ENCODE data around the gene SUN5. TPM values are rescaled to one million over a fixed set of nuclear protein-coding genes. Genes with fewer than 3 reads are reported as not detected.

SUN5 gene
- total RNA-seq, 1 donor from 2014 or later: not detected

DNA sequence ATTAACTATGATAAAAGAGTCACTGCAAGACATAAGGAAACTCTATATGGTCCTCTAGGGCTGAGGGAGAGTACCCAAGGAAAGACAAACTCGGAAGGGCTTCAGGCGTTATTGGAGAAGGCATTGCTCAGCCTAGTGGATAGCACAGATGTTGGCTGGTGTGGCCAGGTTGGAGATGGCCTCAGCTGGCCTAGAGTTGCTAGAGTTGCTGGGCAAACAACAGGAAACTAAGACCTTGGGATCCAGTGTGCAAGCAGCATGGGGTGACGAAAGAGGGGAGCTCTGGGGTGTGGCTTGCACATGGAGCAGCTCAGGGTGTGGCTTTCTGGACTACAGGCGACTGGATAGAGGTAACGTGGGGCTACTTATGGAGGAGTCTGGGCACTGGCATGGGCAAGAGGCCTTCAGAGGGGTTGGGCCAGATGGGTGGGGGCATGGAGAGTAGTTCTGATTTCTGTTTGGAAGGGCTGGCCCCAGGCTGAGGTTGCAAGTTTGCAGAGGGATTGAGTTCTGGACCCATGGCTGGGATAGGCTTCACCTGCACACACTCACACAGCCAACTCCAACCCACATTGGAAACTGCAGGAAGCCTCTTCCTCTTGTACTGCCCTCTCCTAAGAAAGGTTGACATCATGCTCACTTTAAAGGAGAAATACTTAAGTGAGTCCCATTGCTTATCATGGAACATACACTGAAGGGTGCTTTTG is 22.0 kb upstream of the SUN5 start:
- DNase-seq (ENCODE audit: low read depth): no peak
- TF ChIP-seq CTCF (conservative IDR thresholded peaks at IDR 0.05; ENCODE audit: low read depth, low read length): no peak
- no peak overlapping the region for H3K4me3 ChIP-seq (ENCODE audit: low read depth, low read length)

GRCh38 chr20:33025318-33025876 is 21.2 kb upstream of the SUN5 start:
- TF ChIP-seq CTCF (conservative IDR thresholded peaks at IDR 0.05; ENCODE audit: low read depth, low read length): no peak
- no peak overlapping the region for H3K4me3 ChIP-seq (ENCODE audit: low read depth, low read length)
- DNase-seq (ENCODE audit: low read depth): no peak

GRCh38 chr20:33024609-33025317 is 20.5 kb upstream of the SUN5 start:
- no peak for DNase-seq (ENCODE audit: low read depth)
- no peak overlapping the region for H3K4me3 ChIP-seq (ENCODE audit: low read depth, low read length)
- TF ChIP-seq CTCF (conservative IDR thresholded peaks at IDR 0.05; ENCODE audit: low read depth, low read length): no peak

GRCh38 chr20:33024243-33024560 is 20.0 kb upstream of the SUN5 start:
- no peak overlapping the region for H3K4me3 ChIP-seq (ENCODE audit: low read depth, low read length)
- no peak for TF ChIP-seq CTCF (conservative IDR thresholded peaks at IDR 0.05; ENCODE audit: low read depth, low read length)
- no peak for DNase-seq (ENCODE audit: low read depth)

DNA sequence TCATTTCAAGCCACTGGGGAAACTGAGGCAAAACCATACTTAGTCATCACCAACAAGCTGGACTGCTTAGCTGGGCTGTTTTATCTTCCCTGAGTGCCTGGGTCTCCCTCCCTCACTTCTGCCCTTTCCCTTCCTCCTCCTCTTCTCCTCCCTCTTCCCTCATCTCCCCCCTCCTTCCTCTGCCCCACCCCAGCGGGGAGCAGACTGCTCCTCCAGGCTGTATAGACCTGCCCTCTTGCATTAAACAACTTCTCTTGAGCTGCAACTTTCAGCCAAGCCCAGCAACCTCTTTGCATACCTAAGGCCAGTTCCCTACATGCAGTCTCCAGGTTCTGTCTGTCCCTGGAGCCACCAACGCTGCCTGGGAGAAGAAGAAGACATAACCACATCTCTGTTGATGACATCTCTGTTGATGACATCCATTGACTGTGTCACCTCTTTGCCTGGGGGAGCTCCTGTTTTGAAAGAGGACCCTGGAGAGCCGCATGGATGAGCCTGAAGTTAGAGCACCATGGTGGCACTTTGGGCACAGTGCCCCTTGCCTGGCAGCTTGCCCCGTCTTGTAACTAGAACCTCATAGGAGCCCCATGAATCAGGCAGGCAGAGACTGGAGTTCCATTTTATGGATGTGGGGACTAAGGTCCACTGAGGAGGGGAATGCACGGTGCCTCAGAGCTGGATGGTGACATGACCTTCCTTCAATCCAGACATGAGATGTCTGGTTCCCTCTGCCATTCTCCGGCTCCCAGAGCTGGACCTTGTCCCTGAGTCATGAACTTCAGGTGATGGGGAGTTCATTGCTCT is 19.4 kb upstream of the SUN5 start:
- TF ChIP-seq CTCF (conservative IDR thresholded peaks at IDR 0.05; ENCODE audit: low read depth, low read length): no peak
- DNase-seq (ENCODE audit: low read depth): no peak
- H3K4me3 ChIP-seq (ENCODE audit: low read depth, low read length): no peak overlapping the region

DNA sequence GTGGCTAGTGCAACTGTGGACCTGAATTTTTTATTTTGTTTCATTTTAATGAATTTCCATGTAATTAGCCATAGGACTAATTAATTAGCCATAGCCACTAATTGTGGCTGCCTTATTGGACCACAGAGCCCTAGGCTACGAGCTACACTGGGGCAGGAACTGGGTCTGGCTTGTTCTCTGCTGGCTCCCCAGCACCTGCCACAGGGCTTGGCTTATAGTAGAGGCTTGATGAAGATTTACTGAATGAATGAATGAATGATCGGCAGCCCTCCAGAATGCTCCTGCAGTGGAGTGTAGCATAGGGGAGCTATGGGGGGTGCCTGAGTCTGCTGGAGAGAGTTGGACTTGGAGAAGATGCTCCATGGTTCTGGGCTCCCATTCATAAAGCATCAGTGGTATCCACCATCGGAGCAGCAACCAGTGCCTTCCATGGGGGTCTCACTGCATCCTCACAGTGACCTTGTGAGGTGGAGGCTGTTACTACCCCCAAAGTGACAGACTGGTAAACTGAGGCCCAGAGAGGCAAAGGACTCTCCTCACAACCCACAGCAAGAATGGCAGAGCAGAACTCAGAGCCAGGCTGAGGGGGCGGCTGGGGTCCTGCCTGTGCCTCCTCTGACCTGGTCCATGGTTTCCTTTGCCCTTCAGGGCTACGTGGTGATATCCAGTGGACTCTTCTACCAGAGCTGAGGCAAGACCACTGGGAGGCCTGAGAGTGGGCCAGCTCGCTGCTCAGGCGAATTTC is 18.6 kb upstream of the SUN5 start:
- TF ChIP-seq CTCF (conservative IDR thresholded peaks at IDR 0.05; ENCODE audit: low read depth, low read length): no peak
- H3K4me3 ChIP-seq (ENCODE audit: low read depth, low read length): no peak overlapping the region

More for the DNA sequence above, 18.6 kb upstream of the SUN5 start:
- no peak for DNase-seq (ENCODE audit: low read depth)

Measured in epithelial cell of proximal tubule (primary cell).